Measurements from ENCODE around the gene EIF4A3. TPM values are rescaled to one million over a fixed set of nuclear protein-coding genes. Genes with fewer than 3 reads are reported as not detected.
A peak's percentile ranks its signal among the peaks of the same experiment; 100 is the strongest.

The EIF4A3 gene
- total RNA-seq, 1 donor from 2014 or later: 89.9 TPM

- Mint-ChIP-seq H3K9me3 (ENCODE audit: unreplicated experiment) (no peaks in the 10 kb centered on the region), H3K27ac (ENCODE audit: unreplicated experiment) (peak within 1 kb of the TSS; percentile 89), H3K36me3 (ENCODE audit: low read depth, unreplicated experiment) (no peaks in the 10 kb centered on the region), H3K4me1 (ENCODE audit: low read depth, unreplicated experiment) (peaks cover 7% of the 10 kb centered on the region), H3K27me3 (ENCODE audit: low read depth, unreplicated experiment) (peaks cover 7% of the 10 kb centered on the region), H3K4me3 (ENCODE audit: unreplicated experiment) (peak within 1 kb of the TSS; percentile 93)
- H3K27ac ChIP-seq (ENCODE audit: low read depth, low read length): peak within 1 kb of the TSS; percentile 61
- H4K20me1 ChIP-seq (ENCODE audit: insufficient read depth, low read length): peaks cover 8% of the 10 kb centered on the region
- TF ChIP-seq EZH2 (IDR thresholded peaks at IDR 0.05; ENCODE audit: insufficient read depth, low read length) (no peak), CTCF (IDR thresholded peaks at IDR 0.05; ENCODE audit: insufficient read depth, low read depth, low read length) (peak; percentile 30)
- no peaks in the 10 kb centered on the region for H3K79me2 ChIP-seq (ENCODE audit: insufficient read depth, low read length)
- FAIRE-seq: no peak
- H3K27me3 ChIP-seq (ENCODE audit: insufficient read depth, low read length): peaks cover 5% of the 10 kb centered on the region
- peak within 1 kb of the TSS; percentile 79 for H3K4me3 ChIP-seq (ENCODE audit: insufficient read depth, low read depth, low read length)
- H3K4me1 ChIP-seq (ENCODE audit: insufficient read depth, low read length): peaks cover 18% of the 10 kb centered on the region
- peak; percentile 47 for DNase-seq (ENCODE audit: low read depth)
- no peaks in the 10 kb centered on the region for H3K36me3 ChIP-seq (ENCODE audit: insufficient read depth, low read length)
- peak within 1 kb of the TSS; percentile 85 for H3K9ac ChIP-seq (ENCODE audit: low read length)
- no peaks in the 10 kb centered on the region for H3K9me3 ChIP-seq (ENCODE audit: insufficient read depth, low read depth, low read length)
- peak within 1 kb of the TSS; percentile 83 for H2AFZ ChIP-seq (ENCODE audit: low read depth, low read length)
- H3K4me2 ChIP-seq (ENCODE audit: low read length): peak within 1 kb of the TSS; percentile 88
These were observed 45.6 kb downstream of the EIF4A3 start, which contains the start of gene GAA for GRCh38 chr17:80101011-80101945. TSS of gene GAA (plus strand) at chr17:80101581. CDS start at chr17:80104587, 3,006 bp downstream.

- Histone ChIP-seq H3K4me1 (ENCODE audit: insufficient read depth, low read length) (peaks cover 18% of the 10 kb centered on the region), H4K20me1 (ENCODE audit: insufficient read depth, low read length) (peaks cover 8% of the 10 kb centered on the region), H3K9ac (ENCODE audit: low read length) (no peak overlapping the region), H3K36me3 (ENCODE audit: insufficient read depth, low read length) (no peaks in the 10 kb centered on the region), H3K27me3 (ENCODE audit: insufficient read depth, low read length) (no peaks in the 10 kb centered on the region), H3K4me3 (ENCODE audit: insufficient read depth, low read depth, low read length) (no peak overlapping the region), H2AFZ (ENCODE audit: low read depth, low read length) (no peak overlapping the region), H3K4me2 (ENCODE audit: low read length) (no peak overlapping the region), H3K79me2 (ENCODE audit: insufficient read depth, low read length) (no peaks in the 10 kb centered on the region), H3K9me3 (ENCODE audit: insufficient read depth, low read depth, low read length) (no peaks in the 10 kb centered on the region), H3K27ac (ENCODE audit: low read depth, low read length) (no peak overlapping the region)
- Mint-ChIP-seq H3K27me3 (ENCODE audit: low read depth, unreplicated experiment) (peaks cover 13% of the 10 kb centered on the region), H3K4me3 (ENCODE audit: unreplicated experiment) (peak overlapping the region; percentile 83), H3K36me3 (ENCODE audit: low read depth, unreplicated experiment) (no peaks in the 10 kb centered on the region), H3K9me3 (ENCODE audit: unreplicated experiment) (no peaks in the 10 kb centered on the region), H3K27ac (ENCODE audit: unreplicated experiment) (no peak overlapping the region), H3K4me1 (ENCODE audit: low read depth, unreplicated experiment) (peaks cover 7% of the 10 kb centered on the region)
- TF ChIP-seq EZH2 (IDR thresholded peaks at IDR 0.05; ENCODE audit: insufficient read depth, low read length) (no peak), CTCF (IDR thresholded peaks at IDR 0.05; ENCODE audit: insufficient read depth, low read depth, low read length) (no peak)
- DNase-seq (ENCODE audit: low read depth): no peak
- FAIRE-seq: no peak
These were observed 46.9 kb downstream of the EIF4A3 start for GRCh38 chr17:80100035-80100323.
